ENCODE data around the gene TUBGCP6.

DNA sequence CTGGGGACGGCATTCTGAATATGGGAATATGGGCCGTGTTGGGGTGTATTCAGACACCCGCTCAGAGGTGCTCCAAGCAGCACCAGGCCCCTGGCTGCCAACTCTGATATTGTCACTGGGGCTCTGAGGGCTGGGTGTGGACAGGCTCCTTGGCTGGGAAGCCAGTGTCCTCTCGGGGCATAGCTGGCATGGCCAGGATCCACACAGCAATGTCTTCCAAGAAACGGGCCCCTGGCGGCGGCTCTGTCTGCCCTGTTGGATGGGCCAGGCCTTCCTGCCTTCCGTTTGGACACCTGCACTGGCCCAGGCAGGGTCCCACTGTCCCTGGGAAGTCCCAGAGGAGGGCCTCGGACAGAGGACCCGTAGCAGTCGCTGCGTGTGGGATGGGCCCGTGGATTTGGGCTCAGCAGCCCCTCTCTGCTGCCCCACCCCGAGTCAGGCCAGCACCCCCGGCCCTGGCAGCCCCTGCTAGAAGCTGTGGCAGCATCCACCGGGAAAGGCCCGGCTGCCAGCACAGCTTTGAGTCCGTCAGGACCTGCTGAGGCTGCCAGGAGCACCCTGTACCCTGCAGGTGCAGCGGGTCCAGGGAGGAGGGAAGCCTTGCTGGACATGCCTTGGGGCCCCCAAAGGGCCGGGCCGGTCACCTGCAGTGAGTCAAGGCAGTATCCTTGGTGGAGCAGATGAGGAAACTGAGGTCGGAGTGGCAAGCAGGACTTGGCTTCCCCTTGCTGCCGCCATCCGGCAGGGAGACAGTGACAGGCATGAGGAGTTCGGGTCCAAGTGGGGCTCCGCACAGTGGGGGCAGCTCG, 70.2 kb downstream of the TUBGCP6 start:
- no peak for TF ChIP-seq POLR2A (IDR thresholded peaks at IDR 0.05)
- TF ChIP-seq CTCF (IDR thresholded peaks at IDR 0.05): no peak
